OCI-LY1 (cell line): Measurements from ENCODE around the gene PLCB4.

Experiments used
- H2AFZ ChIP-seq: fragments of 200-600 bp; sonication (generic), shearing (Covaris generic); 2 replicates; pipeline ENCODE4 v1.6.0; 2014; ENCODE audit warnings: antibody characterized with exemption, mild to moderate bottlenecking, low read length
- H3F3A ChIP-seq: fragments of 200-600 bp; sonication (generic), shearing (Covaris generic); 2 replicates; pipeline ENCODE4 v1.6.0; 2014; ENCODE audit warnings: mild to moderate bottlenecking, antibody characterized with exemption, low read length, moderate library complexity; ENCODE audit not compliant: insufficient read depth
- H3K27ac ChIP-seq: fragments of 200-600 bp; sonication (generic); 2 replicates; pipeline ENCODE4 v1.5.1; 2014; ENCODE audit warnings: low read length, mixed run types, mild to moderate bottlenecking, low read depth; ENCODE audit not compliant: poor library complexity, severe bottlenecking
- H3K27me3 ChIP-seq: fragments of 200-600 bp; sonication (generic); 2 replicates; pipeline ENCODE4 v1.6.0; 2014; ENCODE audit warnings: antibody characterized with exemption, mild to moderate bottlenecking, low read length, moderate library complexity; ENCODE audit not compliant: insufficient read depth
- H3K36me3 ChIP-seq: fragments of 200-600 bp; sonication (generic); 2 replicates; pipeline ENCODE4 v1.6.1; 2014; ENCODE audit warnings: mild to moderate bottlenecking, antibody characterized with exemption, low read length, moderate library complexity, mixed read lengths; ENCODE audit not compliant: insufficient read depth
- H3K4me1 ChIP-seq: fragments of 200-600 bp; sonication (generic); 2 replicates; pipeline ENCODE4 v1.5.1; 2014; ENCODE audit warnings: mild to moderate bottlenecking, low read length, moderate library complexity; ENCODE audit not compliant: insufficient read depth, severe bottlenecking
- H3K4me2 ChIP-seq: fragments of 200-600 bp; sonication (generic), shearing (Covaris generic); 2 replicates; pipeline ENCODE4 v1.6.1; 2014; ENCODE audit warnings: low read length
- H3K4me3 ChIP-seq: fragments of 200-600 bp; sonication (generic); 2 replicates; pipeline ENCODE4 v1.5.1; 2014; ENCODE audit warnings: low read length, low read depth, mild to moderate bottlenecking, mixed read lengths; ENCODE audit not compliant: poor library complexity, severe bottlenecking
- H3K79me2 ChIP-seq: fragments of 200-600 bp; shearing (Covaris generic); 2 replicates; pipeline ENCODE4 v1.6.1; 2016; ENCODE audit warnings: mixed run types, low read length, mixed read lengths; ENCODE audit not compliant: insufficient read depth
- H3K9ac ChIP-seq: fragments of 200-600 bp; sonication (generic), shearing (Covaris generic); 2 replicates; pipeline ENCODE4 v1.6.1; 2014; ENCODE audit warnings: mild to moderate bottlenecking, low read length, mixed read lengths
- H3K9me2 ChIP-seq: fragments of 200-600 bp; sonication (generic), shearing (Covaris generic); 2 replicates; pipeline ENCODE4 v1.6.1; 2014; ENCODE audit warnings: low read depth, mild to moderate bottlenecking, low read length, mixed read lengths
- H3K9me3 ChIP-seq: fragments of 200-600 bp; shearing (Covaris generic); 2 replicates; pipeline ENCODE4 v1.6.1; 2014; ENCODE audit warnings: low read length, mixed read lengths
- H4K20me1 ChIP-seq: fragments of 200-600 bp; sonication (generic), shearing (Covaris generic); 2 replicates; pipeline ENCODE4 v1.6.0; 2016; ENCODE audit warnings: mild to moderate bottlenecking, low read length; ENCODE audit not compliant: insufficient read depth
- EZH2 ChIP-seq: fragments of 200-600 bp; sonication (generic), shearing (Covaris generic); IDR thresholded peaks from 2 replicates; pipeline ENCODE4 v1.8.0; 2017; ENCODE audit warnings: borderline replicate concordance, mixed run types, mild to moderate bottlenecking, antibody characterized with exemption, low read length, moderate library complexity, mixed read lengths
- TF ChIP-seq, protein P1 (sequence below): fragments of 200-600 bp; sonication (generic), shearing (Covaris generic); IDR thresholded peaks from 2 replicates; pipeline ENCODE4 v1.5.1; 2017; ENCODE audit warnings: mild to moderate bottlenecking, antibody characterized with exemption, low read length, moderate library complexity, mixed read lengths

Gene PLCB4

DNA sequence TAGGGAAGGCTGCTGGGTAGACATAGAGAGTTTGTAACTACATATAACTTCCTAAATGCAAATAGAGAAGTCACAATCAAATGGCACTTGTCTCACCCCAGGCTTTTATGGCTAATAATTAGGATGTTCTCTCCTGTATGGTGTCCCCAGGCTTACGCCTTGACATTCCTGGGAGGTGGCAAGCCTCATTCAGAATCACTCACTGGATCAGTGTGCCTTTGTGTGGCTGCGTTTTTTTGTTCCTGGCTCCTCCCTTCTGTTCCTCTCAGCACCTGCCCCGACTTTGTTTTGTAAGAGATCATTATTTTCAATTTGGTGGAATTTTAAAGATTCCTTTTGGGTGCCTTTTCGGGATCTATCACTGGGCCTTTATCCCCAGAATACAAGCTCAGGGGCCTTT lies 451.2 kb downstream of the PLCB4 start:
- H3K9ac ChIP-seq = no peak overlapping the region
- H3K79me2 ChIP-seq = no peaks in the 10 kb centered on the region
- no peak overlapping the region for H3K4me2 ChIP-seq
- no peaks in the 10 kb centered on the region for H3K9me3 ChIP-seq
- TF ChIP-seq EZH2 = no peak
- TF ChIP-seq, protein P1, sequence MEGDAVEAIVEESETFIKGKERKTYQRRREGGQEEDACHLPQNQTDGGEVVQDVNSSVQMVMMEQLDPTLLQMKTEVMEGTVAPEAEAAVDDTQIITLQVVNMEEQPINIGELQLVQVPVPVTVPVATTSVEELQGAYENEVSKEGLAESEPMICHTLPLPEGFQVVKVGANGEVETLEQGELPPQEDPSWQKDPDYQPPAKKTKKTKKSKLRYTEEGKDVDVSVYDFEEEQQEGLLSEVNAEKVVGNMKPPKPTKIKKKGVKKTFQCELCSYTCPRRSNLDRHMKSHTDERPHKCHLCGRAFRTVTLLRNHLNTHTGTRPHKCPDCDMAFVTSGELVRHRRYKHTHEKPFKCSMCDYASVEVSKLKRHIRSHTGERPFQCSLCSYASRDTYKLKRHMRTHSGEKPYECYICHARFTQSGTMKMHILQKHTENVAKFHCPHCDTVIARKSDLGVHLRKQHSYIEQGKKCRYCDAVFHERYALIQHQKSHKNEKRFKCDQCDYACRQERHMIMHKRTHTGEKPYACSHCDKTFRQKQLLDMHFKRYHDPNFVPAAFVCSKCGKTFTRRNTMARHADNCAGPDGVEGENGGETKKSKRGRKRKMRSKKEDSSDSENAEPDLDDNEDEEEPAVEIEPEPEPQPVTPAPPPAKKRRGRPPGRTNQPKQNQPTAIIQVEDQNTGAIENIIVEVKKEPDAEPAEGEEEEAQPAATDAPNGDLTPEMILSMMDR = no peak
- H3K9me2 ChIP-seq = no peaks in the 10 kb centered on the region
- no peak overlapping the region for H3K4me3 ChIP-seq
- H3K36me3 ChIP-seq = no peaks in the 10 kb centered on the region
- no peak overlapping the region for H2AFZ ChIP-seq
- H3K27me3 ChIP-seq = no peaks in the 10 kb centered on the region
- no peaks in the 10 kb centered on the region for H3F3A ChIP-seq
- no peak overlapping the region for H3K27ac ChIP-seq
- H3K4me1 ChIP-seq = no peaks in the 10 kb centered on the region
- no peaks in the 10 kb centered on the region for H4K20me1 ChIP-seq

DNA sequence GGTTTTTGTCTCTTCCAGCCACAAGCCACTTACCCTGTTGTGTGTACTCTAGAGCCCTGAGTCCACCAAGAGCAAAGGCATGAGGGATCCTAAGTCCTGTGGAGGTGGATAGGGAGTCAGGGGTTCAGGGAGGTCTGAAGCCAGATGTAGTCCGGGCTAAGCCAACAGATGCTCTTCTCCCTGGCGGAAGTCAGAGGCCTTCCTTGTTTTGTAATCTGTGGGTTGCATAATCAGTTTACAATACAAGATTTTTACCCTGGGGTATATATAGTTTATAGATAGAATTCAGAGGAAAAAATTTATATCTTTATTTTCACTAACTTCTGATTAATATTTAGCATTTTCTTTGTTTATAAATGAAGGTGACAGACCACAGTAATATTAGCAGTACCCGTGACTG lies 454.7 kb downstream of the PLCB4 start:
- Histone ChIP-seq H3K9me3 (no peaks in the 10 kb centered on the region), H3K79me2 (no peaks in the 10 kb centered on the region), H3K9ac (no peak overlapping the region), H4K20me1 (no peaks in the 10 kb centered on the region), H3K36me3 (no peaks in the 10 kb centered on the region), H3F3A (no peaks in the 10 kb centered on the region), H2AFZ (no peak overlapping the region), H3K27ac (no peak overlapping the region), H3K4me1 (no peaks in the 10 kb centered on the region), H3K4me2 (no peak overlapping the region), H3K27me3 (no peaks in the 10 kb centered on the region), H3K4me3 (no peak overlapping the region), H3K9me2 (no peaks in the 10 kb centered on the region)
- TF ChIP-seq, protein P1 = no peak
- no peak for TF ChIP-seq EZH2
